Neuronal stem cell (in vitro differentiated cells): ENCODE data around the gene ARF1.

Experiments used
- DNase-seq: peaks from one replicate; pipeline ENCODE4 v3.0.0-alpha.2; 2013; ENCODE audit warnings: low spot score
- H2AFZ ChIP-seq: one replicate; pipeline ENCODE4 v1.6.1; 2013; ENCODE audit warnings: mild to moderate bottlenecking, low read length, inconsistent platforms
- H2AK5ac ChIP-seq: 2 replicates; pipeline ENCODE4 v1.6.1; 2013; ENCODE audit warnings: low read depth, mild to moderate bottlenecking, inconsistent platforms, low read length, moderate library complexity, mixed read lengths
- H2BK120ac ChIP-seq: 2 replicates; pipeline ENCODE4 v1.6.1; 2013; ENCODE audit warnings: low read depth, mild to moderate bottlenecking, inconsistent platforms, low read length, moderate library complexity, mixed read lengths
- H2BK12ac ChIP-seq: one replicate; pipeline ENCODE4 v1.6.1; 2013; ENCODE audit warnings: low read length, inconsistent platforms
- H2BK15ac ChIP-seq: 2 replicates; pipeline ENCODE4 v1.6.1; 2013; ENCODE audit warnings: mild to moderate bottlenecking, low read length, inconsistent platforms, mixed read lengths
- H2BK5ac ChIP-seq: one replicate; pipeline ENCODE4 v1.6.1; 2013; ENCODE audit warnings: inconsistent platforms, mild to moderate bottlenecking, low read length, moderate library complexity
- H3K14ac ChIP-seq: one replicate; pipeline ENCODE4 v1.6.1; 2013; ENCODE audit warnings: low read length, inconsistent platforms
- H3K18ac ChIP-seq: 2 replicates; pipeline ENCODE4 v1.6.1; 2013; ENCODE audit warnings: low read length, inconsistent platforms
- H3K23ac ChIP-seq: 2 replicates; pipeline ENCODE4 v1.6.1; 2013; ENCODE audit warnings: low read depth, mild to moderate bottlenecking, mixed read lengths, low read length, inconsistent platforms; ENCODE audit not compliant: poor library complexity
- H3K27ac ChIP-seq: replicated peaks from 3 replicates; pipeline ENCODE4 v1.5.1; 2013; ENCODE audit warnings: low read length, inconsistent platforms
- H3K27me3 ChIP-seq, 3 experiments: 2 replicates each; pipeline ENCODE4 v1.6.1; 2013; ENCODE audit warnings: low read length in 3 of 3, mild to moderate bottlenecking in 2 of 3, inconsistent platforms in 1 of 3, low read depth in 1 of 3, mixed read lengths in 1 of 3, moderate library complexity in 1 of 3; ENCODE audit not compliant: control insufficient read depth in 3 of 3, insufficient read depth in 3 of 3
- H3K36me3 ChIP-seq, 2 donors: replicated peaks in 1 of 2; 2 replicates each; pipeline ENCODE4 v1.6.1; 2013; ENCODE audit warnings: low read length in 2 of 2; ENCODE audit not compliant: control insufficient read depth in 2 of 2, insufficient read depth in 2 of 2
- H3K4ac ChIP-seq: 2 replicates; pipeline ENCODE4 v1.6.1; 2013; ENCODE audit warnings: inconsistent platforms, mild to moderate bottlenecking, low read length, moderate library complexity
- H3K4me1 ChIP-seq, 2 donors: 1 replicate in 1 of 2; 2 replicates in 1 of 2; pipeline ENCODE4 v1.6.1; 2013; ENCODE audit warnings: low read length in 2 of 2, low read depth in 1 of 2; ENCODE audit not compliant: control insufficient read depth in 2 of 2, insufficient read depth in 1 of 2
- H3K4me2 ChIP-seq: one replicate; pipeline ENCODE4 v1.6.1; 2013; ENCODE audit warnings: mild to moderate bottlenecking, low read length, inconsistent platforms; ENCODE audit not compliant: insufficient read depth, poor library complexity, severe bottlenecking
- H3K4me3 ChIP-seq, 2 donors: 2 replicates each; pipeline ENCODE4 v1.5.1; 2013; ENCODE audit warnings: low read length in 2 of 2, mild to moderate bottlenecking in 2 of 2, inconsistent platforms in 1 of 2, moderate library complexity in 1 of 2
- H3K79me1 ChIP-seq: one replicate; pipeline ENCODE4 v1.6.1; 2013; ENCODE audit warnings: low read depth, mild to moderate bottlenecking, inconsistent platforms, low read length, moderate library complexity
- H3K9ac ChIP-seq: one replicate; pipeline ENCODE4 v1.6.1; 2013; ENCODE audit warnings: mild to moderate bottlenecking, low read depth, low read length, inconsistent platforms; ENCODE audit not compliant: poor library complexity
- H3K9me3 ChIP-seq, 2 donors: replicated peaks in 1 of 2; 2 replicates each; pipeline versions ENCODE3 to v1.6.1; 2013; ENCODE audit warnings: low read length in 2 of 2, mild to moderate bottlenecking in 2 of 2, inconsistent platforms in 1 of 2, low read depth in 1 of 2, mixed read lengths in 1 of 2, moderate library complexity in 1 of 2; ENCODE audit not compliant: control insufficient read depth in 2 of 2, insufficient read depth in 1 of 2
- H4K8ac ChIP-seq: one replicate; pipeline ENCODE4 v1.6.1; 2013; ENCODE audit warnings: low read depth, mild to moderate bottlenecking, inconsistent platforms, low read length, moderate library complexity
- H4K91ac ChIP-seq: one replicate; pipeline ENCODE4 v1.6.1; 2013; ENCODE audit warnings: low read length, low read depth, mild to moderate bottlenecking, inconsistent platforms; ENCODE audit not compliant: poor library complexity
- WGBS, 2 donors: extraction: QIAGEN DNeasy Blood & Tissue Kit; methylation state at CpG; one replicate each; pipeline ENCODE4 v1.1.7; 2013; ENCODE audit warnings: missing lambda C conversion rate in 2 of 2, mixed read lengths in 1 of 2; ENCODE audit not compliant: insufficient read length in 2 of 2, insufficient replicate concordance in 1 of 2; ENCODE audit errors: extremely low coverage in 2 of 2; 5-methylcytosine and 5-hydroxymethylcytosine counted together

ARF1 gene

DNA sequence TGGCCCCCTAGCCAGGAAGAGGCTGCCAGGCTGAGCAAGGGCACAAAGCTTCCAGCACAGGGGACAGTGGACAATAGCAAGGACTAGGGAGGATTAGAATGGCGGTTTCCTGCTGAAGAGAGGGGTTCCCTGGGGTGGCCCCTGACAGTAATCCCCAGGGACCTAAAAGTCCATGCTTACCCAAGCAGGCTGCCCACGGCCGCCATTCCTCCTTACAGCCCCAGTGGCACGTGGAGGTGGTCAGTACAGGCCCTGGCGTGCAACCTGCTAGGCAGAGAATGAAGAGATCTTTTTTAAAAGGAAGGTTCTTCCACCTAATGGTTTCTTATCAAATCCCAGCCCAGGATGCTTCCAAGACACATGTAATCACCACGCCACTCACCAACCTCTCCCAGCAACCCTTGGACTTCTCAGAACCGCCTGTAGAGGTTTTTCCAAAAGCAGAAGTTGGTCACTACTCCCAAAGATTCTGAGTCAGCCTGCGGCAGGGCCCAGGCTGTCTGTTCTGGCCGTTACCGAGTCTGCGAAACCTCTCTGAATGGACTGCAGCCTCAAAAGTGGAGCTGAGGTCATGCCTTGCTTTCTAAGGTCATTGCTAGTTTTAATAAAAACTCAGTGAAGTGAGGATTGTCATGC, 25.7 kb downstream of the ARF1 start:
- peak overlapping the region; percentile 98 for H2AK5ac ChIP-seq
- no peak overlapping the region for H2AFZ ChIP-seq
- H3K4ac ChIP-seq, result no peak overlapping the region
- no peaks in the 10 kb centered on the region for H3K9me3 ChIP-seq
- no peak overlapping the region for H2BK15ac ChIP-seq
- peaks cover 8 to 13% of the 10 kb centered on the region in 2 donors for H3K4me1 ChIP-seq
- H2BK5ac ChIP-seq, result no peak overlapping the region
- H3K27ac ChIP-seq, result no peak overlapping the region
- WGBS, 2 donors, result no CpG with 5 or more reads among the region's 11 CpGs
- no peak overlapping the region for H4K8ac ChIP-seq
- H3K36me3 ChIP-seq, result peaks cover 18 to 35% of the 10 kb centered on the region in 2 donors
- no peak overlapping the region for H2BK12ac ChIP-seq
- H2BK120ac ChIP-seq, result no peak overlapping the region
- no peak overlapping the region for H3K18ac ChIP-seq
- peaks cover 0 to 2% (median 0%) of the 10 kb centered on the region in 3 experiments for H3K27me3 ChIP-seq
- no peak for DNase-seq
- H3K9ac ChIP-seq, result no peak overlapping the region
- H3K14ac ChIP-seq, result no peak overlapping the region
- H3K4me3 ChIP-seq, result peak overlapping the region; percentile 86 to 98
- H3K23ac ChIP-seq, result no peak overlapping the region
- H3K79me1 ChIP-seq, result peaks cover 16% of the 10 kb centered on the region
- no peak overlapping the region for H4K91ac ChIP-seq
- H3K4me2 ChIP-seq, result peak overlapping the region; percentile 92

- Histone ChIP-seq H3K27me3 (peaks cover 0 to 2% (median 0%) of the 10 kb centered on the region in 3 experiments), H4K91ac (no peak overlapping the region), H3K4ac (peak overlapping the region; percentile 4), H3K9me3 (no peaks in the 10 kb centered on the region), H2BK5ac (peak overlapping the region; percentile 15), H2BK12ac (no peak overlapping the region), H3K27ac (no peak overlapping the region), H2BK15ac (no peak overlapping the region), H2AK5ac (peak overlapping the region; percentile 98), H4K8ac (peak overlapping the region; percentile 43), H3K14ac (peak overlapping the region; percentile 5), H3K4me3 (peak overlapping the region; percentile 86 to 98), H2AFZ (peak overlapping the region; percentile 100), H2BK120ac (no peak overlapping the region), H3K9ac (peak overlapping the region; percentile 94), H3K4me1 (peaks cover 8 to 13% of the 10 kb centered on the region in 2 donors), H3K23ac (peak overlapping the region; percentile 92), H3K18ac (peak overlapping the region; percentile 40), H3K36me3 (peaks cover 18 to 35% of the 10 kb centered on the region in 2 donors), H3K4me2 (peak overlapping the region; percentile 92), H3K79me1 (peaks cover 16% of the 10 kb centered on the region)
- no peak for DNase-seq
- WGBS, 2 donors, result no CpG with 5 or more reads among the region's 8 CpGs
Measured at GRCh38 chr1:228108742-228109072, 26.2 kb downstream of the ARF1 start.

DNA sequence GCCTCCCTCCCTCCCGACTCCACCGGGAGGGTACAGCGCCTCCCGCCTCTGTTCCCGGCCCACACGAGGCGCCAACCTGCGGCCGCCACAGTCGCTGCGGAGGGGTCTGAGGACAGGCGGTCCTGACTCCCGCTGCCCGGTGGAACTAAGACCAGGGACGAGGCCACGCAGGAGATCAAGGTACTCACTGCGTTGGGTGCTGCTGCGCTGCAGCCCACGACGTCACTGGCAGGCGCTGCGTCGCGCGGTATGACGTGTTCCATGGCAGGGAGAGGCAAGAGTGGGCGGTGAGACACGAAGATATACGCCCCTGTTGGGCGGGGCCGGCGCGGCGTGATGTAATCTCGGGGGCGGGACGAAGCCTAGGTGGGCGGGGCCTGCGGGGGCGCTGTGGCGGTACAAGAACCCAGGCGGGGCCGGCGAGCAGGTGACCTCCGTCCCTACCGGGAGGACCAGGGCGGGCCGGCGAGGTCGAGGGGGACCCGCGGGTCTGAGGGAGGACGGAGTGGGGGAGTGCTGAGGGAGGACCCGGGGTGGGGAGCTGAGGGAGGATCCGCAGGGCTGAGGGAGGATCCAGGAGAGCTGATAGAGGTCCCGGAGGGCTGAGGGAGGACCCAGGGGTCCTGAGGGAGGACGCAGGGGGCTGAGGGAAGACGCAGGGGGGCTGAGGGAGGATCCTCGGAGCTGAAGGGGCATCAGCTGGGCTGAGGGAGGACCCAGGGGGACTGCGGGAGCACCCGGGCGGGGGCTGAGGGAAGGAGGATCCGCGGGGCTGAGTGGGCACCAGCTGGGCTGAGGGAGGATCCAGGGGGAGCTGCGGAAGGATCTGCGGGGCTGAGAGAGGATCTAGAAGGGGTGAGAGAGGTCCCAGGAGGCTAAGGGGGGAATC, 26.8 kb downstream of the ARF1 start, which contains the start of gene MRPL55:
Gene MRPL55 (minus strand): TSS at position 227 of the 889 bp plus-strand sequence. CDS start 1,039 bp downstream, outside the sequence.
- Histone ChIP-seq H4K8ac (peak within 1 kb of the TSS; percentile 72), H2BK120ac (no peak within 1 kb of the TSS), H2AK5ac (peak within 1 kb of the TSS; percentile 98), H3K27ac (no peak within 1 kb of the TSS), H2BK15ac (no peak within 1 kb of the TSS), H3K4me1 (peaks cover 8% of the 10 kb centered on the region in 2 donors), H3K4me3 (peak within 1 kb of the TSS; percentile 86 to 98), H2BK12ac (no peak within 1 kb of the TSS), H2AFZ (peak within 1 kb of the TSS; percentile 100), H3K27me3 (peaks cover 0 to 2% (median 0%) of the 10 kb centered on the region in 3 experiments), H3K14ac (peak within 1 kb of the TSS; percentile 90), H3K9me3 (no peaks in the 10 kb centered on the region), H3K79me1 (peaks cover 16% of the 10 kb centered on the region), H3K36me3 (peaks cover 18 to 35% of the 10 kb centered on the region in 2 donors), H3K9ac (peak within 1 kb of the TSS; percentile 94), H3K4ac (peak within 1 kb of the TSS; percentile 76), H3K4me2 (peak within 1 kb of the TSS; percentile 92), H2BK5ac (peak within 1 kb of the TSS; percentile 15), H4K91ac (peak within 1 kb of the TSS; percentile 43), H3K18ac (peak within 1 kb of the TSS; percentile 97), H3K23ac (peak within 1 kb of the TSS; percentile 92)
- no CpG with 5 or more reads among the region's 66 CpGs for WGBS, 2 donors
- DNase-seq, result peak; percentile 96
